H9 (cell line): Measurements from ENCODE around the gene SMURF1. TPM values are rescaled to one million over a fixed set of nuclear protein-coding genes. Genes with fewer than 3 reads are reported as not detected.

ENCODE experiments used
- DNase-seq: peaks from one replicate; pipeline ENCODE4 v3.0.0-alpha.2; 2017
- H2AFZ ChIP-seq: one replicate; pipeline ENCODE4 v1.6.1; 2013; ENCODE audit warnings: mild to moderate bottlenecking, low read length, control low read depth, moderate library complexity
- H2AK5ac ChIP-seq: 2 replicates; pipeline ENCODE4 v1.6.1; 2013; ENCODE audit warnings: low read length, control low read depth, mixed read lengths; ENCODE audit not compliant: insufficient read length
- H2BK120ac ChIP-seq: one replicate; pipeline ENCODE4 v1.6.1; 2013; ENCODE audit warnings: low read depth, mild to moderate bottlenecking, low read length, control low read depth, inconsistent platforms; ENCODE audit not compliant: poor library complexity, severe bottlenecking
- H2BK12ac ChIP-seq: 2 replicates; pipeline ENCODE4 v1.6.1; 2013; ENCODE audit warnings: low read length, control low read depth, mixed read lengths, low read depth; ENCODE audit not compliant: insufficient read length
- H2BK15ac ChIP-seq: 2 replicates; pipeline ENCODE4 v1.6.1; 2013; ENCODE audit warnings: low read depth, low read length, control low read depth
- H2BK20ac ChIP-seq: one replicate; pipeline ENCODE4 v1.6.1; 2013; ENCODE audit warnings: low read depth, mild to moderate bottlenecking, low read length, control low read depth, inconsistent platforms; ENCODE audit not compliant: poor library complexity, severe bottlenecking
- H2BK5ac ChIP-seq: 2 replicates; pipeline ENCODE4 v1.6.1; 2013; ENCODE audit warnings: low read length, control low read depth, mixed read lengths; ENCODE audit not compliant: insufficient read length
- H3K14ac ChIP-seq: 2 replicates; pipeline ENCODE4 v1.6.1; 2013; ENCODE audit warnings: low read length, control low read depth; ENCODE audit not compliant: insufficient read depth
- H3K18ac ChIP-seq: 2 replicates; pipeline ENCODE4 v1.6.1; 2013; ENCODE audit warnings: low read depth, mild to moderate bottlenecking, mixed read lengths, low read length, control low read depth; ENCODE audit not compliant: insufficient read length
- H3K23ac ChIP-seq: 2 replicates; pipeline ENCODE4 v1.6.1; 2013; ENCODE audit warnings: low read length, control low read depth, mixed read lengths, low read depth; ENCODE audit not compliant: insufficient read length
- H3K23me2 ChIP-seq: 2 replicates; pipeline ENCODE4 v1.6.1; 2013; ENCODE audit warnings: low read depth, mild to moderate bottlenecking, mixed read lengths, low read length, control low read depth; ENCODE audit not compliant: insufficient read length, poor library complexity, severe bottlenecking
- H3K27ac ChIP-seq: 2 replicates; pipeline ENCODE4 v1.5.1; 2013; ENCODE audit warnings: low read length, control low read depth, mixed read lengths, low read depth; ENCODE audit not compliant: insufficient read length
- H3K27me3 ChIP-seq: 2 replicates; pipeline ENCODE4 v1.6.1; 2013; ENCODE audit warnings: low read length, control low read depth, inconsistent platforms; ENCODE audit not compliant: insufficient read depth
- H3K4ac ChIP-seq: 2 replicates; pipeline ENCODE4 v1.6.1; 2013; ENCODE audit warnings: low read depth, mild to moderate bottlenecking, control low read depth, inconsistent platforms, low read length, moderate library complexity
- H3K4me1 ChIP-seq: 2 replicates; pipeline ENCODE4 v1.6.1; 2013; ENCODE audit warnings: low read length, control low read depth, inconsistent platforms; ENCODE audit not compliant: insufficient read depth
- H3K4me2 ChIP-seq: 2 replicates; pipeline ENCODE4 v1.6.1; 2013; ENCODE audit warnings: low read length, control low read depth, mixed read lengths; ENCODE audit not compliant: insufficient read length, insufficient read depth
- H3K56ac ChIP-seq: 2 replicates; pipeline ENCODE4 v1.6.1; 2013; ENCODE audit warnings: low read depth, mild to moderate bottlenecking, mixed read lengths, low read length, control low read depth; ENCODE audit not compliant: insufficient read length
- H3K79me1 ChIP-seq: 2 replicates; pipeline ENCODE4 v1.6.1; 2013; ENCODE audit warnings: low read depth, mild to moderate bottlenecking, moderate library complexity, low read length, control low read depth, inconsistent platforms; ENCODE audit not compliant: insufficient read depth, poor library complexity, severe bottlenecking
- H3K79me2 ChIP-seq: 2 replicates; pipeline ENCODE4 v1.6.1; 2013; ENCODE audit warnings: low read length, control low read depth, inconsistent platforms; ENCODE audit not compliant: insufficient read depth
- H3K9ac ChIP-seq: 2 replicates; pipeline ENCODE4 v1.6.1; 2013; ENCODE audit warnings: low read length, control low read depth, mixed read lengths; ENCODE audit not compliant: insufficient read length; ENCODE audit errors: extremely low read depth
- H3K9me3 ChIP-seq: one replicate; pipeline ENCODE4 v1.6.1; 2013; ENCODE audit warnings: low read depth, low read length, inconsistent platforms; ENCODE audit not compliant: control insufficient read depth
- H3T11ph ChIP-seq: one replicate; pipeline ENCODE4 v1.6.1; 2013; ENCODE audit warnings: mild to moderate bottlenecking, low read length, control low read depth, inconsistent platforms
- H4K20me1 ChIP-seq: one replicate; pipeline ENCODE4 v1.6.1; 2013; ENCODE audit not compliant: control insufficient read depth, insufficient read length, insufficient read depth
- H4K5ac ChIP-seq: 2 replicates; pipeline ENCODE4 v1.6.1; 2013; ENCODE audit warnings: low read depth, mild to moderate bottlenecking, mixed read lengths, low read length, control low read depth; ENCODE audit not compliant: insufficient read length
- H4K8ac ChIP-seq: replicated peaks from 2 replicates; pipeline ENCODE4 v1.6.1; 2013; ENCODE audit warnings: low read length, control low read depth, mixed read lengths, low read depth; ENCODE audit not compliant: insufficient read length
- H4K91ac ChIP-seq: 2 replicates; pipeline ENCODE4 v1.6.1; 2013; ENCODE audit warnings: low read depth, mild to moderate bottlenecking, moderate library complexity, mixed read lengths, low read length, control low read depth; ENCODE audit not compliant: insufficient read length
- H3K27ac Mint-ChIP-seq, 3 experiments: 2 replicates in 2 of 3; 3 replicates in 1 of 3; pipeline ENCODE4 v1.8.0; 2020 to 2021; ENCODE audit warnings: mixed read lengths in 3 of 3, mild to moderate bottlenecking in 1 of 3, moderate library complexity in 1 of 3
- H3K27me3 Mint-ChIP-seq: 2 replicates; pipeline ENCODE4 v1.8.0; 2021; ENCODE audit warnings: low read depth, mild to moderate bottlenecking, moderate library complexity, mixed read lengths
- H3K36me3 Mint-ChIP-seq, 3 experiments: 2 replicates in 2 of 3; 3 replicates in 1 of 3; pipeline ENCODE4 v1.8.0; 2020 to 2021; ENCODE audit warnings: low read depth in 3 of 3, mixed read lengths in 3 of 3; ENCODE audit not compliant: insufficient read depth in 1 of 3
- H3K4me1 Mint-ChIP-seq, 2 experiments: 2 replicates each; pipeline ENCODE4 v1.8.0; 2020; ENCODE audit warnings: mixed read lengths in 2 of 2
- H3K4me3 Mint-ChIP-seq, 2 experiments: 2 replicates in 1 of 2; 3 replicates in 1 of 2; pipeline ENCODE4 v1.8.0; 2020 to 2021; ENCODE audit warnings: mild to moderate bottlenecking in 2 of 2, mixed read lengths in 2 of 2, moderate library complexity in 1 of 2
- H3K9me3 Mint-ChIP-seq, 2 experiments: 2 replicates in 1 of 2; 3 replicates in 1 of 2; pipeline ENCODE4 v1.8.0; 2020; ENCODE audit warnings: mild to moderate bottlenecking in 2 of 2, mixed read lengths in 2 of 2, moderate library complexity in 1 of 2
- WGBS: extraction: QIAGEN DNeasy Blood & Tissue Kit; methylation state at CpG from one replicate; pipeline ENCODE4 v1.1.7; 2013; ENCODE audit warnings: missing lambda C conversion rate, low lambda C conversion rate, mixed read lengths; ENCODE audit not compliant: insufficient read length; ENCODE audit errors: extremely low coverage; 5-methylcytosine and 5-hydroxymethylcytosine counted together
- total RNA-seq: library from RNA; stranded (reverse); gene quantifications from 2 replicates; pipeline ENCODE4 v1.2.1, GENCODE V29; 2021
- TF ChIP-seq, protein P1 (sequence below): fragments of 200-600 bp; sonication (generic); conservative IDR thresholded peaks from 3 replicates; pipeline ENCODE4 v1.8.0; 2021; ENCODE audit warnings: antibody characterized with exemption, mild to moderate bottlenecking

SMURF1 gene
- total RNA-seq, 1 experiment from 2014 or later = 29.4 TPM

DNA sequence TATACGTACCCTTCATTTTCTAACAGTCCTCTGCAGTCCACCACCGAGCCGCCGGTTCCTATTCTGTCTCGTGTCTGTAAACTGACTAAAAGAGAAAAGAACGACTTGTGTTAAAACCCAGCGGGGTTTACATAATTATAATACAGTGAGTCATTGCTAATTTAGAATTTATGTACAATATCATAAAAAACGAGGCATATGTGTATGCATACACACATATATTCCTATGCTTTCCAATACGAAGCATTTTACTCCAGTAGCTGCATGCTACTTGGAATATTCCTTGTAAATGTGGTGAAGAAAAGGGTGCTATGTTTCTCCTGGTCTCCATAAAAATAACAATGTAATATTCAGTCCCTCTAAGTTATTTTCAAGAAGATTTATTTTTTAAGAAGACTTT lies 89.1 kb downstream of the SMURF1 start:
- Histone ChIP-seq H3K56ac (no peak overlapping the region), H3K23ac (no peak overlapping the region), H3T11ph (no peak overlapping the region), H2BK5ac (no peak overlapping the region), H3K27me3 (no peaks in the 10 kb centered on the region), H4K8ac (no peak overlapping the region), H4K20me1 (no peaks in the 10 kb centered on the region), H2BK15ac (no peak overlapping the region), H2BK12ac (no peak overlapping the region), H2BK20ac (no peak overlapping the region), H3K23me2 (no peaks in the 10 kb centered on the region), H3K18ac (no peak overlapping the region), H3K9ac (no peak overlapping the region), H3K14ac (no peak overlapping the region), H3K4me1 (no peaks in the 10 kb centered on the region), H3K9me3 (no peaks in the 10 kb centered on the region), H3K27ac (no peak overlapping the region), H2BK120ac (no peak overlapping the region), H3K4me2 (no peak overlapping the region), H4K91ac (no peak overlapping the region), H4K5ac (no peak overlapping the region), H3K4ac (no peak overlapping the region), H2AFZ (no peak overlapping the region), H3K79me1 (no peaks in the 10 kb centered on the region), H3K79me2 (no peaks in the 10 kb centered on the region), H2AK5ac (no peak overlapping the region)
- no peak for DNase-seq
- no peaks in the 10 kb centered on the region for H3K27me3 Mint-ChIP-seq
- TF ChIP-seq, protein P1, sequence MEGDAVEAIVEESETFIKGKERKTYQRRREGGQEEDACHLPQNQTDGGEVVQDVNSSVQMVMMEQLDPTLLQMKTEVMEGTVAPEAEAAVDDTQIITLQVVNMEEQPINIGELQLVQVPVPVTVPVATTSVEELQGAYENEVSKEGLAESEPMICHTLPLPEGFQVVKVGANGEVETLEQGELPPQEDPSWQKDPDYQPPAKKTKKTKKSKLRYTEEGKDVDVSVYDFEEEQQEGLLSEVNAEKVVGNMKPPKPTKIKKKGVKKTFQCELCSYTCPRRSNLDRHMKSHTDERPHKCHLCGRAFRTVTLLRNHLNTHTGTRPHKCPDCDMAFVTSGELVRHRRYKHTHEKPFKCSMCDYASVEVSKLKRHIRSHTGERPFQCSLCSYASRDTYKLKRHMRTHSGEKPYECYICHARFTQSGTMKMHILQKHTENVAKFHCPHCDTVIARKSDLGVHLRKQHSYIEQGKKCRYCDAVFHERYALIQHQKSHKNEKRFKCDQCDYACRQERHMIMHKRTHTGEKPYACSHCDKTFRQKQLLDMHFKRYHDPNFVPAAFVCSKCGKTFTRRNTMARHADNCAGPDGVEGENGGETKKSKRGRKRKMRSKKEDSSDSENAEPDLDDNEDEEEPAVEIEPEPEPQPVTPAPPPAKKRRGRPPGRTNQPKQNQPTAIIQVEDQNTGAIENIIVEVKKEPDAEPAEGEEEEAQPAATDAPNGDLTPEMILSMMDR = no peak
- no peak overlapping the region for H3K4me3 Mint-ChIP-seq
- H3K9me3 Mint-ChIP-seq = no peaks in the 10 kb centered on the region
- no CpG with 5 or more reads among the region's 9 CpGs for WGBS
- no peak overlapping the region; a peak in 1 of 7 replicates for H3K27ac Mint-ChIP-seq
- H3K4me1 Mint-ChIP-seq = no peaks in the 10 kb centered on the region
- peaks cover 23 to 70% (median 54%) of the 10 kb centered on the region in 3 experiments; a peak in 6 of 7 replicates for H3K36me3 Mint-ChIP-seq
